ENCODE measurements around the gene EFHD2.

GRCh38 chr1:15435239-15436077, 25.8 kb downstream of the EFHD2 start:
- TF ChIP-seq, protein P1, sequence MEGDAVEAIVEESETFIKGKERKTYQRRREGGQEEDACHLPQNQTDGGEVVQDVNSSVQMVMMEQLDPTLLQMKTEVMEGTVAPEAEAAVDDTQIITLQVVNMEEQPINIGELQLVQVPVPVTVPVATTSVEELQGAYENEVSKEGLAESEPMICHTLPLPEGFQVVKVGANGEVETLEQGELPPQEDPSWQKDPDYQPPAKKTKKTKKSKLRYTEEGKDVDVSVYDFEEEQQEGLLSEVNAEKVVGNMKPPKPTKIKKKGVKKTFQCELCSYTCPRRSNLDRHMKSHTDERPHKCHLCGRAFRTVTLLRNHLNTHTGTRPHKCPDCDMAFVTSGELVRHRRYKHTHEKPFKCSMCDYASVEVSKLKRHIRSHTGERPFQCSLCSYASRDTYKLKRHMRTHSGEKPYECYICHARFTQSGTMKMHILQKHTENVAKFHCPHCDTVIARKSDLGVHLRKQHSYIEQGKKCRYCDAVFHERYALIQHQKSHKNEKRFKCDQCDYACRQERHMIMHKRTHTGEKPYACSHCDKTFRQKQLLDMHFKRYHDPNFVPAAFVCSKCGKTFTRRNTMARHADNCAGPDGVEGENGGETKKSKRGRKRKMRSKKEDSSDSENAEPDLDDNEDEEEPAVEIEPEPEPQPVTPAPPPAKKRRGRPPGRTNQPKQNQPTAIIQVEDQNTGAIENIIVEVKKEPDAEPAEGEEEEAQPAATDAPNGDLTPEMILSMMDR (IDR thresholded peaks at IDR 0.05) = no peak
- TF ChIP-seq POLR2A (IDR thresholded peaks at IDR 0.05) = no peak

All from prostate gland (tissue), 2 donors.